GM13977 (cell line): ENCODE data around the gene TRPM1.

Experiments used
- DNase-seq: peaks from one replicate; pipeline ENCODE4 v3.0.0; 2012; ENCODE audit warnings: low spot score
- in situ Hi-C: fragments of 300-500 bp; cut with MboI; formaldehyde crosslinking; loops from one replicate; pipeline ENCODE4 v1.12.0; 2022; ENCODE audit warnings: low sequenced_read_pairs, low pct_unique_long_range_greater_than_20kb, mixed read lengths, inconsistent platforms; ENCODE audit not compliant: unreplicated experiment
- TF ChIP-seq, protein P1 (sequence below): IDR thresholded peaks from 2 replicates; pipeline ENCODE4 v1.5.1; 2012; ENCODE audit warnings: mild to moderate bottlenecking, control low read depth; ENCODE audit not compliant: insufficient read depth; ENCODE audit errors: extremely low read depth, missing control alignments

The TRPM1 gene

DNA sequence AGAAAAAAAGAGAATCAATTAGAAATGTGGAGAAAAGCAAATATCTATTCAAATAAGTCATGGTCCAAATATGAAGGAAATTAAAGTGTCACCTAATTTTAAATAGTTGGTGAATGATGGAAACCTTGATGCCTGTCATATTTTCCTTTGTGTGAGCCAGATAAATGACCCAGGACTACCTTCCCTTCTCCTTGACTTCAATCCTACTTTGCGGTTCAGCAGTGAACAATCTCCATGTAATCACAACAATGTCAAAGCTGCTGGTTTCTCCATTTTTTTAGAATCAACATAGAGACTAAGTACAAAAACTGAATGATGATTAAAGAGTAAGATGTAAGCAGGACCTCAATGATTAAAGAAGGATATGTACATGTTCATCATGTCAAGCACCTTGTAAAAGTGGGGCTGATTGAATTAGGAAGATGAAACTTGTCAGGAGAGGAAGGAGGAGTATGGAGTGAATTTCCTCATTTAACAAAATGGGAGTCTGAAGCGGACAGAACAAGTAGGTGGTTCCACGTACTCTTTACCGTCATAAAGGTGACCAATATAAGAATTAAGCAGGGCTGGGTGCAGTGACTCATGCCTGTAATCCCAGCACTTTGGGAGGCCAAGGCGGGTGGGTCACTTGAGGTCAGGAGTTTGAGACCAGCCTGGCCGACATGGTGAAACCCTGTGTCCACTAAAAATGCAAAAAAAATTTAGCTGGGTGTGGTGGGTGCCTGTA, 43.1 kb downstream of the TRPM1 start:
- in situ Hi-C loops, result no loop called here
- TF ChIP-seq, protein P1, sequence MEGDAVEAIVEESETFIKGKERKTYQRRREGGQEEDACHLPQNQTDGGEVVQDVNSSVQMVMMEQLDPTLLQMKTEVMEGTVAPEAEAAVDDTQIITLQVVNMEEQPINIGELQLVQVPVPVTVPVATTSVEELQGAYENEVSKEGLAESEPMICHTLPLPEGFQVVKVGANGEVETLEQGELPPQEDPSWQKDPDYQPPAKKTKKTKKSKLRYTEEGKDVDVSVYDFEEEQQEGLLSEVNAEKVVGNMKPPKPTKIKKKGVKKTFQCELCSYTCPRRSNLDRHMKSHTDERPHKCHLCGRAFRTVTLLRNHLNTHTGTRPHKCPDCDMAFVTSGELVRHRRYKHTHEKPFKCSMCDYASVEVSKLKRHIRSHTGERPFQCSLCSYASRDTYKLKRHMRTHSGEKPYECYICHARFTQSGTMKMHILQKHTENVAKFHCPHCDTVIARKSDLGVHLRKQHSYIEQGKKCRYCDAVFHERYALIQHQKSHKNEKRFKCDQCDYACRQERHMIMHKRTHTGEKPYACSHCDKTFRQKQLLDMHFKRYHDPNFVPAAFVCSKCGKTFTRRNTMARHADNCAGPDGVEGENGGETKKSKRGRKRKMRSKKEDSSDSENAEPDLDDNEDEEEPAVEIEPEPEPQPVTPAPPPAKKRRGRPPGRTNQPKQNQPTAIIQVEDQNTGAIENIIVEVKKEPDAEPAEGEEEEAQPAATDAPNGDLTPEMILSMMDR, result no peak
- DNase-seq, result no peak

GRCh38 chr15:31051496-31052080, 49.9 kb downstream of the TRPM1 start:
- no peak for DNase-seq

DNA sequence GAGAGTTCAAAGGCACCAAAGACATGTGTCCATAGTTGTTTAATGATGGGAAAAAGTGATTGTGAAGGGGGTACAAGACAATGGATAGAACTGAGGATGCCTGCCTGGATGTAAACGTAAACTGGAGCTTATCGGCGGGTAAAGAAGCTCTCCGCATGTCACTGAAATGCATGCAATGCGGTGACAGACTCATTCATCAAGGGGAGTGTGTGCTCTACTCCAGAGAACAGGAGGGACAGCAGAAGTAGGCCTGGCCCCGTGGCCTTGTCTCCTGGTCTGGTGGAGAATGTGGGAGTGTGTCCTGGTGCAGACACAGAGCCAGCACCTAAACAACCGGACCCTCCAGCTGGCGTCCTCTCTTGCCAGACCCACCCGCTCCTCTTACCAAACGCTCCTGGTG, 50.6 kb downstream of the TRPM1 start:
- in situ Hi-C loops, result no loop called here
- no peak for DNase-seq
- TF ChIP-seq, protein P1, result no peak

More at GRCh38 chr15:31051496-31052080, 49.9 kb downstream of the TRPM1 start:
- in situ Hi-C loops, result no loop called here
- TF ChIP-seq, protein P1, result no peak

GRCh38 chr15:31049682-31050615, 51.6 kb downstream of the TRPM1 start:
- no peak for DNase-seq
- TF ChIP-seq, protein P1, result no peak
- in situ Hi-C loops, result no loop called here

DNA sequence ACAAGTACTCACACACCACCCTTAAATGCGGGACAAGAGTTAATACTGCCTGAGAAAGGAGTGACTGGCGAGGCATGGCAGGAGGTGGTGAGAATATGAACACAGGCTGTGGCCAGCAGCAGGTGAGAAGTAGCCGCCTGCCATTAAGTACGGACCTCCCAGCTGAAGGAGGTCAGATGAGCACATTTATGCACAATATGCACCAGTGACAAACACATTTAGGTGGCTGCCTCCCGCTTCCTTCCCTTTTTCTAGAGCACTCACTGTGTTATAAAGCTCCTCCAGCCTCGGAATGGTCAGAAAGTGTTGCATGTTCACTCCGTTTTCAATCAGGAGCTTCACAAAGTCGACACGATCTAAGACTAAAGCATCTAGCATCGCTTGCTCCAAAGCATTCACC, 52.4 kb downstream of the TRPM1 start:
- TF ChIP-seq, protein P1, result no peak
- in situ Hi-C loops, result no loop called here
- DNase-seq, result no peak

- in situ Hi-C loops, result no loop called here
- no peak for DNase-seq
- TF ChIP-seq, protein P1, result no peak
Observed at GRCh38 chr15:31047437-31047836, 54.1 kb downstream of the TRPM1 start.
